Measurements from ENCODE around the gene DUSP22.

GRCh38 chr6:316753-317038 is 24.4 kb downstream of the DUSP22 start:
- TF ChIP-seq CTCF (IDR thresholded peaks at IDR 0.05) (no peak), SIN3A (IDR thresholded peaks at IDR 0.05; ENCODE audit: borderline replicate concordance, insufficient read depth, low read depth, low read length) (no peak), POLR2AphosphoS5 (IDR thresholded peaks at IDR 0.05; ENCODE audit: low read depth, low read length) (no peak)
